Stomach (tissue), 9 donors: ENCODE results near the gene EHMT1. TPM values are rescaled to one million over a fixed set of nuclear protein-coding genes. Genes with fewer than 3 reads are reported as not detected.

Source experiments
- DNase-seq, 2 donors: peaks; one replicate each; pipeline versions ENCODE4 v3.0.0 to v3.0.0-alpha.2; 2013 to 2019
- H3K27ac ChIP-seq, 5 donors: fragments of 200-600 bp in 4 of 5; sonication (generic) in 4 of 5; one replicate each; pipeline ENCODE4 v1.5.1; 2013 to 2019; ENCODE audit warnings: mild to moderate bottlenecking in 1 of 5, moderate library complexity in 1 of 5
- H3K27me3 ChIP-seq, 3 donors: fragments of 200-600 bp; sonication (generic); one replicate each; pipeline ENCODE4 v1.5.1; 2017 to 2019; ENCODE audit warnings: mixed run types in 1 of 3
- H3K36me3 ChIP-seq, 4 donors: fragments of 200-600 bp; sonication (generic); 1 replicate in 3 of 4; 2 replicates in 1 of 4; pipeline ENCODE4 v1.5.1; 2016 to 2019
- H3K4me1 ChIP-seq, 4 donors: fragments of 200-600 bp; sonication (generic); one replicate each; pipeline ENCODE4 v1.5.1; 2016 to 2019
- H3K4me3 ChIP-seq, 4 donors: fragments of 200-600 bp; sonication (generic) in 3 of 4; one replicate each; pipeline ENCODE4 v1.5.1; 2016 to 2019; ENCODE audit warnings: mild to moderate bottlenecking in 1 of 4
- H3K9me3 ChIP-seq, 4 donors: fragments of 200-600 bp; sonication (generic); one replicate each; pipeline ENCODE4 v1.5.1; 2016 to 2019
- CTCF ChIP-seq, 7 experiments: fragments of 450-650 bp in 4 of 7; fragments of 200-600 bp in 3 of 7; sonication (generic) in 3 of 7; IDR thresholded peaks; one replicate each; pipeline ENCODE4 v1.5.1; 2016 to 2019; ENCODE audit warnings: antibody characterized with exemption in 7 of 7, control low read depth in 2 of 7, mild to moderate bottlenecking in 1 of 7
- EP300 ChIP-seq: sonication (generic); formaldehyde crosslinking; IDR thresholded peaks from one replicate; pipeline ENCODE4 v1.6.1; 2017; ENCODE audit warnings: antibody characterized with exemption
- POLR2A ChIP-seq, 4 donors: fragments of 450-650 bp; IDR thresholded peaks; one replicate each; pipeline ENCODE4 v1.6.1; 2016; ENCODE audit warnings: antibody characterized with exemption in 4 of 4, control low read depth in 2 of 4, mild to moderate bottlenecking in 1 of 4, moderate library complexity in 1 of 4
- POLR2AphosphoS5 ChIP-seq, 3 donors: sonication (generic); formaldehyde crosslinking; IDR thresholded peaks; one replicate each; pipeline ENCODE4 v1.6.1; 2016; ENCODE audit warnings: antibody characterized with exemption in 3 of 3
- WGBS, 5 donors: extraction: QIAGEN DNeasy Blood & Tissue Kit in 3 of 5; methylation state at CpG; one replicate each; pipeline versions ENCODE4 v1.1.5 to v1.1.7; 2013 to 2018; 5-methylcytosine and 5-hydroxymethylcytosine counted together
- intact Hi-C: fragments of 100-400 bp; cut with DNase I; formaldehyde crosslinking; loops from one replicate; pipeline ENCODE4 v1.15.1; 2023; ENCODE audit warnings: low total_unique reads
- polyA plus RNA-seq, 3 donors: library from polyadenylated mRNA; stranded (reverse); fragments of 200-250 nt; gene quantifications; one replicate each; pipeline ENCODE4 v1.2.3, GENCODE V29; 2013
- total RNA-seq, 5 donors: library from RNA; depleted of rRNA; stranded (reverse); fragments of >200 nt; gene quantifications; one replicate each; pipeline versions ENCODE4 v1.1.0 to v1.2.3, GENCODE V29; 2014 to 2016
- donor health status: healthy with polysubstance abuse.
- donor health status: Bipolar disorder and iron deficiency.
- donor health status: healthy.

Gene EHMT1
- total and polyA plus RNA-seq, 8 donors, result 23.9 to 419 (median 79.5) TPM

- Histone ChIP-seq H3K36me3 (peaks cover 30 to 92% (median 83%) of the 10 kb centered on the region in 4 donors), H3K27me3 (no peaks in the 10 kb centered on the region), H3K4me3 (no peak overlapping the region), H3K9me3 (no peaks in the 10 kb centered on the region), H3K27ac (no peak overlapping the region), H3K4me1 (no peaks in the 10 kb centered on the region)
- intact Hi-C loops, result no loop called here
- no peak for DNase-seq
- 86 to 93% (median 91%) methylated on average over 4 of the region's 4 CpGs for WGBS, 5 donors
- TF ChIP-seq CTCF (IDR thresholded peaks at IDR 0.05) (no peak), EP300 (no peak), POLR2AphosphoS5 (IDR thresholded peaks at IDR 0.05) (no peak), POLR2A (IDR thresholded peaks at IDR 0.05) (no peak)
Measured at GRCh38 chr9:137749511-137749910, 130.7 kb downstream of the EHMT1 start.

- Histone ChIP-seq H3K9me3 (peaks cover 0 to 2% (median 0%) of the 10 kb centered on the region in 4 donors), H3K27me3 (no peaks in the 10 kb centered on the region), H3K36me3 (peaks cover 31 to 92% (median 83%) of the 10 kb centered on the region in 4 donors), H3K4me1 (no peaks in the 10 kb centered on the region), H3K4me3 (no peak overlapping the region), H3K27ac (no peak overlapping the region)
- TF ChIP-seq CTCF (IDR thresholded peaks at IDR 0.05) (no peak), POLR2AphosphoS5 (IDR thresholded peaks at IDR 0.05) (no peak), EP300 (no peak), POLR2A (IDR thresholded peaks at IDR 0.05) (no peak)
- 80 to 92% (median 85%) methylated on average over 3 of the region's 3 CpGs for WGBS, 5 donors
- intact Hi-C loops, result no loop called here
- no peak for DNase-seq
Measured at GRCh38 chr9:137750007-137750406, 131.2 kb downstream of the EHMT1 start.

- H3K27ac ChIP-seq, result no peak overlapping the region
- intact Hi-C loops, result no loop called here
- H3K4me3 ChIP-seq, result no peak overlapping the region
- H3K4me1 ChIP-seq, result no peaks in the 10 kb centered on the region
- 91 to 96% (median 93%) methylated on average over 10 of the region's 10 CpGs for WGBS, 5 donors
- no peak for TF ChIP-seq CTCF (IDR thresholded peaks at IDR 0.05)
- TF ChIP-seq POLR2A (IDR thresholded peaks at IDR 0.05), result no peak
- TF ChIP-seq EP300, result no peak
- no peak for TF ChIP-seq POLR2AphosphoS5 (IDR thresholded peaks at IDR 0.05)
- H3K36me3 ChIP-seq, result peaks cover 34 to 92% (median 83%) of the 10 kb centered on the region in 4 donors
- H3K9me3 ChIP-seq, result peaks cover 0 to 8% (median 0%) of the 10 kb centered on the region in 4 donors
- no peaks in the 10 kb centered on the region for H3K27me3 ChIP-seq
- DNase-seq, result no peak
Measured at GRCh38 chr9:137750566-137750965, 131.8 kb downstream of the EHMT1 start.

GRCh38 chr9:137751616-137752015, 132.8 kb downstream of the EHMT1 start:
- DNase-seq, result no peak
- H3K27ac ChIP-seq, result no peak overlapping the region
- H3K9me3 ChIP-seq, result peaks cover 0 to 8% (median 0%) of the 10 kb centered on the region in 4 donors
- no peaks in the 10 kb centered on the region for H3K4me1 ChIP-seq
- intact Hi-C loops, result no loop called here
- H3K27me3 ChIP-seq, result no peaks in the 10 kb centered on the region
- 92 to 98% (median 96%) methylated on average over 5 of the region's 5 CpGs for WGBS, 5 donors
- H3K4me3 ChIP-seq, result no peak overlapping the region
- peaks cover 30 to 94% (median 83%) of the 10 kb centered on the region in 4 donors for H3K36me3 ChIP-seq
- no peak for TF ChIP-seq EP300
- no peak for TF ChIP-seq CTCF (IDR thresholded peaks at IDR 0.05)
- TF ChIP-seq POLR2AphosphoS5 (IDR thresholded peaks at IDR 0.05), result no peak
